Glomerular visceral epithelial cell (primary cell): ENCODE results near the gene BOC.
"Not testable (repeated sequence)": the region's sequence is repeated elsewhere in the genome, so short reads cannot be mapped to it uniquely, and the experiment has no call there.

Source experiments
- DNase-seq: peaks from one replicate; pipeline ENCODE4 v3.0.0-alpha.2; 2016; ENCODE audit errors: extremely low spot score

The BOC gene, protein sequence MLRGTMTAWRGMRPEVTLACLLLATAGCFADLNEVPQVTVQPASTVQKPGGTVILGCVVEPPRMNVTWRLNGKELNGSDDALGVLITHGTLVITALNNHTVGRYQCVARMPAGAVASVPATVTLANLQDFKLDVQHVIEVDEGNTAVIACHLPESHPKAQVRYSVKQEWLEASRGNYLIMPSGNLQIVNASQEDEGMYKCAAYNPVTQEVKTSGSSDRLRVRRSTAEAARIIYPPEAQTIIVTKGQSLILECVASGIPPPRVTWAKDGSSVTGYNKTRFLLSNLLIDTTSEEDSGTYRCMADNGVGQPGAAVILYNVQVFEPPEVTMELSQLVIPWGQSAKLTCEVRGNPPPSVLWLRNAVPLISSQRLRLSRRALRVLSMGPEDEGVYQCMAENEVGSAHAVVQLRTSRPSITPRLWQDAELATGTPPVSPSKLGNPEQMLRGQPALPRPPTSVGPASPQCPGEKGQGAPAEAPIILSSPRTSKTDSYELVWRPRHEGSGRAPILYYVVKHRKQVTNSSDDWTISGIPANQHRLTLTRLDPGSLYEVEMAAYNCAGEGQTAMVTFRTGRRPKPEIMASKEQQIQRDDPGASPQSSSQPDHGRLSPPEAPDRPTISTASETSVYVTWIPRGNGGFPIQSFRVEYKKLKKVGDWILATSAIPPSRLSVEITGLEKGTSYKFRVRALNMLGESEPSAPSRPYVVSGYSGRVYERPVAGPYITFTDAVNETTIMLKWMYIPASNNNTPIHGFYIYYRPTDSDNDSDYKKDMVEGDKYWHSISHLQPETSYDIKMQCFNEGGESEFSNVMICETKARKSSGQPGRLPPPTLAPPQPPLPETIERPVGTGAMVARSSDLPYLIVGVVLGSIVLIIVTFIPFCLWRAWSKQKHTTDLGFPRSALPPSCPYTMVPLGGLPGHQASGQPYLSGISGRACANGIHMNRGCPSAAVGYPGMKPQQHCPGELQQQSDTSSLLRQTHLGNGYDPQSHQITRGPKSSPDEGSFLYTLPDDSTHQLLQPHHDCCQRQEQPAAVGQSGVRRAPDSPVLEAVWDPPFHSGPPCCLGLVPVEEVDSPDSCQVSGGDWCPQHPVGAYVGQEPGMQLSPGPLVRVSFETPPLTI

GRCh38 chr3:113211330-113212149, at the start of gene BOC:
TSS of gene BOC (plus strand) at chr3:113211557. CDS start at chr3:113249803, 38,246 bp downstream.
- DNase-seq: peak; percentile 58

- no peak for DNase-seq
These were observed 49.7 kb upstream of the BOC start for GRCh38 chr3:113161661-113162060.

DNA sequence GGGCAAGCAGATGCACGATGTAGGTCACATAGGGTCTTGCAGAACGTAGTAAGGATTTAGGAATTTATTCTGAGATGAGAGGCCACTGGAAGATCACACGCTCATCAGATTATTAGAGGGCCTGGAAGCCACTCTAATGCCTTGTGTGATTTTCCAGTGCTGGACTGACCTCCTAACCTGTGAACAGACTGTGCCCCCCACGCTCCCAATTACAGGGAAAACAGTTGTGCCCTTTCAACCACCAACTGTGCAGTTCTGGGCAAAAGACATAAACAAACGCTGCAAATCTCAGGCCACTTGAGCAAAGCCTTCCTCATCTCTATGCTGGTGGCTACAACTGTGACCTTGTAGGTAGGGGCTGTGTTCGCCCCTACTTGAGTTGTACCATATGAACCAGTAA, 48.2 kb upstream of the BOC start:
- no peak for DNase-seq

DNA sequence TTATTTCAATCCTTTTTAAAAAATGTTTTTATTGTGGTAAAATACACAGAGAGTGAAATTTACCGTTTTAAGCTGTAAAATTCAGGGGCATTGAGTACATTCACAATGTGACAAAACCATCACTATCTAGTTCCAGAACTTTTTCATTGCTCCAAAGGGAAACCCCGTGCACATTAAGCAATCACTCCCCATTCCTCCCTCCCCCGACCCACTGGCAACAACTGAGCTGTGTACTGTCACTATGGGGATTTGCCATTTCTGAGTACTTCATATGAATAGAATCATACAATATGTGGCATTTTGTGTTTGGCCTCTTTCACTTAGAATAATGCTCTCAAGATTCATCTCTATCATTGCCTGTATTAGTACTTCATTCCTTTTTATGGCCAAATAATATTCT, 45.5 kb upstream of the BOC start:
- DNase-seq: no peak

DNA sequence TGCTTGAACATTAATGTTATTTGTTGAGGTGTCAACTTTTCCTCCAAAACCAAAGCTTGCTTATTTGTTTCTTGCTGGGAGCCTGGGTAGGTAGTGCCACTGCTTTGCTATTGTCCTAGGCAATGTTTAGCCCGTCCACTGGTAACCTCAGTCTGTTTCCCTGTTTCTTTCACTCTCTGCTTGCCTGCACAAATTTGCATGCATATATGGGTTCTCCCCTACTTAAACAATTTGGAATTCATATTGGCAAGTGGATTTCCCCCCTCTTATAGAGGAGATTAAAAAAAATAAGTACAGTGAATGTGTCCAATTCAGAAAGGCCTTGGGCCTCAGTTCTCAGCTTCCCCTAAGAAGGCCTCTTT, 45.0 kb upstream of the BOC start:
- no peak for DNase-seq

GRCh38 chr3:113166719-113167492, 44.5 kb upstream of the BOC start:
- no peak for DNase-seq

- DNase-seq: no peak
These were observed 43.2 kb upstream of the BOC start for GRCh38 chr3:113167825-113168801.

DNA sequence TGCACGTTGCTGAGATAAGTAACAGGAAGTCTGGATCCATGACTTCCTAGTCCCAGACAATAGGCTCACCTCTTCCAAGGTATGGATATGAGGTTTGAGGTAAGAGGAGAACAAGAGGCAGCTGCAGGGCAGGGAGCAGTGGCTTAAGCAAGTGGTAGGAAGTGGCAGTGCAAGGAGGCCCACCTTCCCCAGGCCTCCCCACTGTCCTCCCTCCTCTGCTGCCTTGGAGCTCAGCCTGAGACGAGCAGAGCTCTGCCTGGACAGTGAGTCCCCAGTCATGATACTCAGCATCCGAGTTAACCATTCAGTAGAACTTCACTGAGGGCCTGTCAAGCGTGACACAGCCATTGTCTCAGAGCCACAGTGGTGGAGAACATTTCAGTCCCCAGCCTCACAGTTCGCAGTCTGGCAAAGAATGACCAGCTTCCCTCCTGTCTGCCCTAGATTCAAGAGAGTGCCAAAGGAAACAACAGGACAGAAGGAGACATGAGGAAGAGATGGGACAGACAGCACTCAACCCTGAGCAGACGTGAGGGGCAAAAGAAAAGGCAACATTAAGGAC, 41.4 kb upstream of the BOC start:
- peak; percentile 3 for DNase-seq

- DNase-seq: no peak
These were observed 40.6 kb upstream of the BOC start for GRCh38 chr3:113170771-113171170.

GRCh38 chr3:113171675-113172300, 39.6 kb upstream of the BOC start:
- not testable (repeated sequence) for DNase-seq

DNA sequence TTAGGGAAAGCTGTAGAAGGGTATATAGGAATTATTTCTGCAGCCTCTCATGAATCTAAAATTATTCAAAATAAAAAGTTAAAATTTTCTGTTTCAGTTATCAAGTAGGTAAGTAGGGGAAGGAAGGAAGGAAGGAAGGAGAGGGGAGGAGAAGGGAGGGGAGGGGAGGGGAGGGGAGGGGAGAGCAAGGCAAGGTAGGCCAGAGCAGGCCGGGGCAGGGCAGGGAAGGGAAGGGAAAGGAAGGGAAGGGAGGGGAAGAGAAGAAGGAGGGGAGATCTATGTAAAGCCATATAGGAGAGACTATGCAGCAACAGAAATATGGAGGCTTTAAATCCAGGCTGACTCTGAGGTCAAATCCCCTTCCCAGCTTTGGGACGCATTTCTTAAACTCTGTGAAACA, 38.3 kb upstream of the BOC start:
- no peak for DNase-seq

DNA sequence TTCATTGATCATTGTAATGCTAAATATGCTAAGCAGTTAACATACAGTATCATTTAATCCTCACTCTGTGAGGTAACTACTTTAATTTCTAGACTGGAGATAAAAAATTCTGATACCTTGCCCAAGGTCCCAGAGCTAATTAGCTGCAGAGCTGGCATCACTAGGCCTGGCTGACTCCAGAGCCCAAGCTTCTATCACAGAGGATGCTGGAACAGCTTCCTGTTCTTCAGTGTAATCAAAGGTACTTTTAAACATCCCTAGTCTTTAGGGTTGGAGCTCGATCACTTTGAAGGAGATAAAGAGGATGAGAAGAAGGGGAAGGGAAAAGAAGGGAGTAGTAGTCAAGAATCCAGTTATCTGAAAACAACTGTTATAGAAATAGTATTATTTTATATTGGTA, 37.1 kb upstream of the BOC start:
- DNase-seq: no peak

DNA sequence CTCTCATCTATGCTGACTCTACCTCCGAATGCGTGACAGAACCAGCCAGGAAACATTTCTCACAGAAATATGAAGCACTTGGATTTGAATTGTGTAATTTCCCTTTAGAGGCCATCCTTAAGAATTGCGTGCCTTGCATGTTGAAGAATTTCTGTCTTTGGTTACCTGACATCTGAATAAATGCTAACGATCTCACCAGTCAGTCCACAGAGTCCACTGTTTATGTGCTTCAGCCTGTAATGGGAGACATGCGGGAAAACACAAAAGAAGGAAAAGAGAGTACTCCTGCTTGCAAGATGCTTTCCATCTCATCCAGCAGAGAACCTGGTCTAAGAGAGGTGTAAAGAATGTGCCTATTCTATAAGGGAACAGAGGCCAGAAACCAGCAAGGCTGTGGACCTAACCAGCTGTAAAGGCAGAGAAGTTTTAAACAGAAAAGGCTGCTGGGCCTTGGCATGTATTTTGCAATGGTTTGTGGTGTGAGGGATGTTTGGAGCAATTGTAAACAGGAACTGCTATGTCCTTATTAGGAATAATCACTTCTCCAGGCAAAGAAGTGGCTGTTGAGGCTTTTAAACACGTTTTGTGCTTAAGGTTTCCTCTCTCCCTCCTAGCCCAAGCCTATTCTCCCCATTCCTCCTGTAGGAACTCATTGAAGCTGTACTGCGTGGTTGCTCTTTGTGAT, 36.4 kb upstream of the BOC start:
- no peak for DNase-seq

DNA sequence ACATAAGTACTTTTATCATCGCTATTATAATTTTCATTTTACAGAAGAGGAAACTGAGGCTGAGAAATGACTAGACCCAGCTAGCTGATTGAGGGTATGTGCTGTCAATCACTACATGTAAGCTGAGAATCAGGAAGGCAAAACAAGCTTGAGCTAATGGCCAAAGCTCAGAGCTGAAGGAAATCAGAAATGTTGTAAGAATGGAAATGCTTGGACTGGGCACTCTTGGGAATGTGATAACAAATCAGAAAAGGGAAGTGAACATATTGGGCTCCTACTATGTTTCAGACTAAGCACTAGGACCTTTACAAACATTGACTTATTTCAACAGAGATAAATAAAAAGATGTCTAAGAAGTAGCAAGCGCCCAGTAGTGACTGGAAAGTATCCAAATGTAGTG, 33.8 kb upstream of the BOC start:
- no peak for DNase-seq

DNA sequence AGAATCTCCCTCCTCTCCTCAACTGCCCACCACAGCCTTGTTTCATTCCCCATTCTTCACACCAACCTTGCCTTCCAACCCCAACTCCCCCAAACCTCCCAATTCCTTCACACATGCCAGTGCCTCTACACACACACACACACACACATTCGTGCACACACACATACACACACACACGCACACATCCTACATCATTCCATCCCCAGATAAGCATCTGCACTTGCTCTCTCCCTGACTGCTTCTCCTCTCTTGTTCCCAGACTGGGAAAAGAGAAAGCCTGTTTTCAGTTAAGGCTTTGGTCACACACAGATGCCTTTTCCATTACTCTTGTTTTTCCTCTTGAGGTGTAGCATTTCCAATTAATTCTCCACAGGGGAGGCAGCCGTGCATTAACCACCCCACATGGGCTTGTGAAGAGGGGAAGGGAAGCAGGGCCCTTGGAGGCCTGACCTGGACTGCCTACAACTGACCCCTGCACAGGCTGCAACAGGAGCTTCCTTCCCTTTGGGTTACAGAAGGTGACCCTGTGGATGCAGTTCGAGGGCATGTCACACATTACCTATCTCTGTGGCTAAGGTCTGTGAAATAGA, 32.0 kb upstream of the BOC start:
- no peak for DNase-seq

GRCh38 chr3:113183748-113184661, 27.4 kb upstream of the BOC start:
- no peak for DNase-seq
